GM13977 (cell line): Measurements from ENCODE around the gene FRMD4A.

ENCODE experiments used
- DNase-seq: peaks from one replicate; pipeline ENCODE4 v3.0.0; 2012; ENCODE audit warnings: low spot score
- in situ Hi-C: fragments of 300-500 bp; cut with MboI; formaldehyde crosslinking; loops from one replicate; pipeline ENCODE4 v1.12.0; 2022; ENCODE audit warnings: low sequenced_read_pairs, low pct_unique_long_range_greater_than_20kb, mixed read lengths, inconsistent platforms; ENCODE audit not compliant: unreplicated experiment
- TF ChIP-seq, protein P1 (sequence below): IDR thresholded peaks from 2 replicates; pipeline ENCODE4 v1.5.1; 2012; ENCODE audit warnings: mild to moderate bottlenecking, control low read depth; ENCODE audit not compliant: insufficient read depth; ENCODE audit errors: extremely low read depth, missing control alignments

The FRMD4A gene

GRCh38 chr10:13853854-13854253, 476.9 kb downstream of the FRMD4A start:
- in situ Hi-C loops, result no loop called here
- DNase-seq, result no peak
- TF ChIP-seq, protein P1, sequence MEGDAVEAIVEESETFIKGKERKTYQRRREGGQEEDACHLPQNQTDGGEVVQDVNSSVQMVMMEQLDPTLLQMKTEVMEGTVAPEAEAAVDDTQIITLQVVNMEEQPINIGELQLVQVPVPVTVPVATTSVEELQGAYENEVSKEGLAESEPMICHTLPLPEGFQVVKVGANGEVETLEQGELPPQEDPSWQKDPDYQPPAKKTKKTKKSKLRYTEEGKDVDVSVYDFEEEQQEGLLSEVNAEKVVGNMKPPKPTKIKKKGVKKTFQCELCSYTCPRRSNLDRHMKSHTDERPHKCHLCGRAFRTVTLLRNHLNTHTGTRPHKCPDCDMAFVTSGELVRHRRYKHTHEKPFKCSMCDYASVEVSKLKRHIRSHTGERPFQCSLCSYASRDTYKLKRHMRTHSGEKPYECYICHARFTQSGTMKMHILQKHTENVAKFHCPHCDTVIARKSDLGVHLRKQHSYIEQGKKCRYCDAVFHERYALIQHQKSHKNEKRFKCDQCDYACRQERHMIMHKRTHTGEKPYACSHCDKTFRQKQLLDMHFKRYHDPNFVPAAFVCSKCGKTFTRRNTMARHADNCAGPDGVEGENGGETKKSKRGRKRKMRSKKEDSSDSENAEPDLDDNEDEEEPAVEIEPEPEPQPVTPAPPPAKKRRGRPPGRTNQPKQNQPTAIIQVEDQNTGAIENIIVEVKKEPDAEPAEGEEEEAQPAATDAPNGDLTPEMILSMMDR, result no peak

DNA sequence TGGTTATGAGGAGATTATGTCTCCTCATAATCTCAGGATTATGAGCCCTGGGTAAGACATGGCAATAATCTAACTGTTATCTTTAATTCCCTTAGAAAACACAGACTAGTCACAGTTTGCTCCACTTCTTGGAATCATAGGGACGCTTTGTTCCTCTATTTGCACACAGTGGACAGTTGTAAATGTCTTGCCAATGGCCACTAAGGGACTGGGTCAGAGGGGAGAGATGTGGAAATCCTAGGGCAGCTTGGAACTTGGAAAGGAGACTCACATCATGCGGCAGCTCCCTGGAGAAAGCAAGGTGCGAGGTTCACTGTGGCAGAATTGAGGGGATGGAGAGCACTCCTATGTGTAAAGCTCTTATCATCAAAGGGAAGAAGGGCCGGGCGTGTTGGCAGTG, 477.9 kb downstream of the FRMD4A start:
- in situ Hi-C loops, result no loop called here
- TF ChIP-seq, protein P1, result no peak
- DNase-seq, result no peak

- in situ Hi-C loops, result no loop called here
- DNase-seq, result no peak
- TF ChIP-seq, protein P1, result no peak
These were observed 478.8 kb downstream of the FRMD4A start for GRCh38 chr10:13851906-13852305.

DNA sequence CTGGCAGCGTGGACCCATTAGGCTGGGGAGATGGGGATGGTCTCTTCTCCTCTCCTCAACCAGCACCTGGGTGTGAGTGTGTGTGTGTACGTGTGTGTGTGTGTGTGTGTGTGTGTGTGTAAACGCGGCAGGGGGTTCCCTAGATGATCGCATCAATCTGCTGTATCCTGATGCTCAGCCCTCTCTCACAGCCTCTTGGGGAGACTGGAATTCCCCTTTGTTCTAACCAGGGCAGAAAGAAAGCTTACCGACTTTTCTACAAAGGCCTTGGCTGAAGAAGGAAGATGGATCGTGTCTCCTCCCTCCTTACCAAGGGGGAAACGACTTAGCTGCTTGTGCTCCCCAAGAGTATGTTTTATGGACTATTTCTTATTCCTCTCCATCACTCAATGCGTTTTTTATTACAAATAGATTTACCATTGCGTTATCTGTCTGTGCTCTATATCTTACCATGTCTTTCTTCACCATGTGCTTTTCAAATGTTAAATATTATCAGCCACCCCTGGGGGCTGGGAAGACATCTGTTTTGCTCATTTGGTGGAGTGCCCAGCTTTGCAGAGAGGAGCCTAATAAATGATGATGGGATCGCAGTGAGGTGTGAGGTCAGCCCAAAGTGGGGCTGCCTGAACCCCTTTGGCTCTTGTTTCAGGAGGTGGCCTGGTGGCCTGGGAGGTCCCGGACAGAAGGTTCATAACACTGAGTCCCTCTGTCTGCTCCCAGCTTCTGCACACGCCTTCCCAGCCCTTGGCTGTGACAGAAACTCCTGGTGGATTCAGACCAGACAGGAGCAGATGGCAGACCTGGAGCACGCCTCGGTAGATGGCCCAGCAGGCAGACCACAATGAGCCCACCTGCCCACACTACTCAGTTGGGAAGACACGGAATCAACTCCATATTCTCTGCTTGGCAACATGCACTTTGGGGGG, 481.9 kb downstream of the FRMD4A start:
- DNase-seq, result no peak
- in situ Hi-C loops, result no loop called here
- TF ChIP-seq, protein P1, result no peak

GRCh38 chr10:13847201-13847631, 483.5 kb downstream of the FRMD4A start:
- TF ChIP-seq, protein P1, result no peak
- in situ Hi-C loops, result no loop called here
- DNase-seq, result no peak

- no peak for DNase-seq
- in situ Hi-C loops, result no loop called here
- TF ChIP-seq, protein P1, result no peak
These were observed 484.8 kb downstream of the FRMD4A start for GRCh38 chr10:13845897-13846296.
